HepG2 (cell line): Measurements from ENCODE around the gene SIRT7. TPM values are rescaled to one million over a fixed set of nuclear protein-coding genes. Genes with fewer than 3 reads are reported as not detected.

Source experiments
- AKAP8 ChIP-seq: sonication (generic); formaldehyde crosslinking; IDR thresholded peaks from 2 replicates; pipeline ENCODE4 v1.5.1; 2020; ENCODE audit warnings: mild to moderate bottlenecking, missing genetic modification reagents
- ATF7-NPFF ChIP-seq: sonication (generic); formaldehyde crosslinking; IDR thresholded peaks from 2 replicates; pipeline ENCODE4 v1.8.1; 2023; ENCODE audit warnings: mild to moderate bottlenecking, low read depth, missing genetic modification reagents, moderate library complexity
- DNMT3B ChIP-seq: conservative IDR thresholded peaks from 2 replicates; pipeline ENCODE4 v1.6.1; 2016; ENCODE audit warnings: missing biosample characterization, control low read depth
- ETV6 ChIP-seq: sonication (generic); formaldehyde crosslinking; conservative IDR thresholded peaks from 2 replicates; pipeline ENCODE4 v1.4.0; 2020; ENCODE audit warnings: missing genetic modification reagents
- FUBP1 ChIP-seq: sonication (generic); formaldehyde crosslinking; IDR thresholded peaks from 2 replicates; pipeline ENCODE4 v1.5.1; 2020; ENCODE audit warnings: missing genetic modification reagents, mild to moderate bottlenecking, borderline replicate concordance
- HMGXB3 ChIP-seq: sonication (generic); formaldehyde crosslinking; IDR thresholded peaks from 2 replicates; pipeline ENCODE4 v1.4.0; 2020; ENCODE audit warnings: missing genetic modification reagents, borderline replicate concordance
- RERE ChIP-seq: IDR thresholded peaks from 2 replicates; pipeline ENCODE4 v1.6.1; 2016; ENCODE audit warnings: low read depth, missing genetic modification reagents, missing compliant biosample characterization
- RORA ChIP-seq: sonication (generic); formaldehyde crosslinking; IDR thresholded peaks from 2 replicates; pipeline ENCODE4 v1.5.0; 2020; ENCODE audit warnings: mild to moderate bottlenecking, missing genetic modification reagents, moderate library complexity
- TOPORS ChIP-seq: sonication (generic); formaldehyde crosslinking; IDR thresholded peaks from 2 replicates; pipeline ENCODE4 v1.8.0; 2023; ENCODE audit warnings: mild to moderate bottlenecking, missing genetic modification reagents
- ZBTB44 ChIP-seq: sonication (generic); formaldehyde crosslinking; IDR thresholded peaks from 2 replicates; pipeline ENCODE4 v1.4.0; 2020; ENCODE audit warnings: missing genetic modification reagents
- ZC3H4 ChIP-seq: sonication (generic); formaldehyde crosslinking; IDR thresholded peaks from 2 replicates; pipeline ENCODE4 v1.4.0; 2020; ENCODE audit warnings: missing genetic modification reagents, borderline replicate concordance
- ZNF282 ChIP-seq: fragments of 450-650 bp; IDR thresholded peaks from 2 replicates; pipeline ENCODE4 v1.6.1; 2018; ENCODE audit not compliant: partially characterized antibody
- ZNF564 ChIP-seq: sonication (generic); formaldehyde crosslinking; IDR thresholded peaks from 2 replicates; pipeline ENCODE4 v1.8.1; 2023; ENCODE audit warnings: mild to moderate bottlenecking, missing genetic modification reagents
- ZNF703 ChIP-seq: sonication (generic); formaldehyde crosslinking; IDR thresholded peaks from 2 replicates; pipeline ENCODE4 v1.5.1; 2020; ENCODE audit warnings: missing genetic modification reagents, mild to moderate bottlenecking, moderate library complexity, borderline replicate concordance
- ZNF790 ChIP-seq: sonication (generic); formaldehyde crosslinking; IDR thresholded peaks from 2 replicates; pipeline ENCODE4 v1.8.0; 2022; ENCODE audit warnings: missing genetic modification reagents, mild to moderate bottlenecking, borderline replicate concordance
- polyA plus RNA-seq, 8 experiments: library from polyadenylated mRNA; depleted of rRNA in 3 of 8; stranded (reverse) in 7 of 8; unstranded in 1 of 8; fragments of >200 nt; fragmentation: Illumina TruSeq in 4 of 8; extraction: Trizol in 4 of 8; gene quantifications; 2 replicates each; pipeline versions ENCODE4 v1.2.1 to v1.2.3, GENCODE V29; 2011 to 2016; ENCODE audit warnings: low read depth in 4 of 8, missing spikeins in 1 of 8, mixed read lengths in 1 of 8; ENCODE audit not compliant: insufficient read depth in 1 of 8
- total RNA-seq, 5 experiments: library from RNA; depleted of rRNA; stranded (reverse); fragments of >200 nt; fragmentation: Illumina TruSeq; extraction: Trizol; gene quantifications; 2 replicates each; pipeline ENCODE4 v1.2.3, GENCODE V29; 2016; ENCODE audit warnings: low read depth in 1 of 5

Gene SIRT7
- total and polyA plus RNA-seq, 2 of the 13 experiments (the other 11 are each of a cell fraction or from before 2014, with no cell fraction given): 8.3 to 24.8 TPM

- TF ChIP-seq ZBTB44 (CRISPR knock-in tag) (0 out of 2 replicates have a peak, but pooled peaks have one; percentile 11), RERE (CRISPR knock-in tag) (0 out of 2 replicates have a peak, but pooled peaks have one; percentile 7), RORA (no peak), ZNF790 (CRISPR knock-in tag) (no peak), FUBP1 (0 out of 2 replicates have a peak, but pooled peaks have one; percentile 17), DNMT3B (CRISPR knock-in tag) (no peak), ETV6 (CRISPR knock-in tag) (0 out of 2 replicates have a peak, but pooled peaks have one; percentile 9), ZNF564 (CRISPR knock-in tag) (no peak), ZNF703 (0 out of 2 replicates have a peak, but pooled peaks have one; percentile 13), ZNF282 (no peak), AKAP8 (CRISPR knock-in tag) (peak; percentile 99), HMGXB3 (no peak), TOPORS (CRISPR knock-in tag) (0 out of 2 replicates have a peak, but pooled peaks have one; percentile 17), ZC3H4 (CRISPR knock-in tag) (peak; percentile 94; the same call in 1 of the 2 replicates), ATF7-NPFF (CRISPR knock-in tag) (peak; percentile 66)
Measured at GRCh38 chr17:81867991-81868673, 49.8 kb downstream of the SIRT7 start (continued).
